ENCODE results near the gene RBKS. TPM values are rescaled to one million over a fixed set of nuclear protein-coding genes. Genes with fewer than 3 reads are reported as not detected.
A peak's percentile ranks its signal among the peaks of the same experiment; 100 is the strongest.

RBKS gene
- polyA plus RNA-seq (ENCODE audit: insufficient read length in 12 of 12) = 1 to 10 TPM in 5 of 12 donors, under 1 TPM in 5, not detected in 2; 0.63 to 1.7 (median 1.1) TPM
- long read RNA-seq, donor 1, transcript RBKS-201 (8 exons, 1,973 nt) = major isoform, 5 of 16 reads
- long read RNA-seq, donor 1, partial matches to known transcripts = 11 of 16 reads
- long read RNA-seq, donor 1, other reads (novel, unspliced or antisense) = 0 of 16 reads
- long read RNA-seq, donor 2, partial matches to known transcripts = 0 of 1 reads
- long read RNA-seq, donor 2, other reads (novel, unspliced or antisense) = 0 of 1 reads
- long read RNA-seq, donor 3 = 0 reads
- long read RNA-seq, donor 4 = 0 reads
- long read RNA-seq, donor 5 = 0 reads
- long read RNA-seq, donor 6 = 0 reads
- long read RNA-seq, donor 7 = 0 reads
- long read RNA-seq, donor 8 = 0 reads
- long read RNA-seq, donor 9 = 0 reads
- long read RNA-seq, donor 10, partial matches to known transcripts = 0 of 1 reads
- long read RNA-seq, donor 10, other reads (novel, unspliced or antisense) = 0 of 1 reads
- long read RNA-seq, donor 11 = 0 reads

DNA sequence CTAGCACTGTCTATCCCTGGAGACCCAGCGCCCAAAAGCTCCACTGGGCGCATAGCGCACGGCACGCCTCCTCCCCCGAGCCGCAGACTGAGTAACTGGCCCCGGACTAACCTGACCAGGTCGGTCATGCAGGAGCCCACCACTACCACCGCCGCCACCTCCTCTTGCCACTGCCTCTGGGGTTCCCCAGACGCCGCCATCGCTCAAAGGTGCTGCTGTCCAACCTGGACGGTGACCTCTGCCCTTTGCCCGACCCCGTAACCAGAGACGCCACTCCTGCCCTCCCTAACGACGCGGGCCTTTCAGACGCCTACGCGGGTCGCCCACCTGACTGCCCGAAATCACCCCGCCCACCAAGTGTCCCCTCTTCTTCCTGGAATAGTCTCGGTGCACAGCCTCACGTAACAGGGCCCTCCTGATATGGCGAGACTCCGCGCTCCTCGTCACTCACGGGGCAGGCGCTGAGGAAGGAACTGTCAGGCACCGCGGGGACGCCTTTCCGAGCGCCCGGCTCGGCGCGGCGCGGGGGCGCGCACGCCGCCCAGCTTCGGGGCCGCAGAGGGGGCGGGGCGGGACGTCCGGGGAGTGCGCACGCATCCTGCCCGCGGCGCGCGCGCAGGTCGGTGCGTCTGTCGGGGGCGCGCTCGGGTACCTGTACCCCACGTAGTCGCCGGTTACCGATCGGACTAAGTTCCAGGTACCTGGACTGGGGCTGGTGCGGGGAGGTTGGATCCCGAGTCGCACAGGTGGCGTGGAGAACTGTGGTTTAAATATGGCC, at the start of gene RBKS, which contains the start of gene BABAM2:
TSS of gene RBKS (minus strand) at position 242 of the 778 bp plus-strand sequence. CDS start at position 200, 42 bp downstream.
TSS of gene BABAM2 (plus strand) at position 584 of the 778 bp plus-strand sequence. CDS start 3,828 bp downstream, outside the sequence.
- DNase-seq = peak; percentile 89

GRCh38 chr2:27935026-27935425, 44.8 kb upstream of the RBKS start:
- DNase-seq = no peak

GRCh38 chr2:27932396-27932795, 42.2 kb upstream of the RBKS start:
- no peak for DNase-seq

DNA sequence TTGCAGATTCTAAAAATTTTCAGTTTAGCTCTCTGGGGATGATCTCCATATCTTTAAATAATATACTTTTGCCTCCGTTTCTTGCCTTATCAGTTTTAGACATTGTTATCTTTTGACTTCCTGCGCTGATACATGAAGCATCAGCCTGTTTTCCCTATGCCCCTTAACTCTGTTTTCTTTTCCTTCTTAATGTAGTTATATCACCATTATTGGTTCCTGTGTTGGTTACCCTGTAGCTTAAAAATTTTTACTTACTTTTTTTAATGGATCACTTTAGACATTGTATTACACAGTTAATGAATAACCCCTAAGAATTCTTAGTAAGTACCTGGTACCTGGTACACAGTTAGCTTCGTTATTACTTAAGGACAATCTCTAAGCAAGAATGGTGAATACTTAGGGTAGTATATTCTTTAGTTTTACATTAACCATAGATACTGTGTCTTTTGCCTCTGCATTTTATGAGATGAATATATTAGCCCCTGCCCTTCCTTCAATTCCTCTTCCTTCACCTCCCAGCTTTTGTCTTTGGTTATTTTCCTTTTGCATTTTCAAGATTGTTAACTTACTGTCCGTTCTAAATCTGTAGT, 41.3 kb upstream of the RBKS start:
- DNase-seq = no peak

- DNase-seq = no peak
These were observed 39.8 kb upstream of the RBKS start for GRCh38 chr2:27929916-27930486.

- DNase-seq = no peak
These were observed 35.7 kb upstream of the RBKS start for GRCh38 chr2:27925766-27926472.

GRCh38 chr2:27922842-27923241, 32.7 kb upstream of the RBKS start:
- no peak for DNase-seq

GRCh38 chr2:27921880-27922547, 31.8 kb upstream of the RBKS start:
- no peak for DNase-seq

GRCh38 chr2:27921424-27921823, 31.2 kb upstream of the RBKS start:
- DNase-seq = no peak

DNA sequence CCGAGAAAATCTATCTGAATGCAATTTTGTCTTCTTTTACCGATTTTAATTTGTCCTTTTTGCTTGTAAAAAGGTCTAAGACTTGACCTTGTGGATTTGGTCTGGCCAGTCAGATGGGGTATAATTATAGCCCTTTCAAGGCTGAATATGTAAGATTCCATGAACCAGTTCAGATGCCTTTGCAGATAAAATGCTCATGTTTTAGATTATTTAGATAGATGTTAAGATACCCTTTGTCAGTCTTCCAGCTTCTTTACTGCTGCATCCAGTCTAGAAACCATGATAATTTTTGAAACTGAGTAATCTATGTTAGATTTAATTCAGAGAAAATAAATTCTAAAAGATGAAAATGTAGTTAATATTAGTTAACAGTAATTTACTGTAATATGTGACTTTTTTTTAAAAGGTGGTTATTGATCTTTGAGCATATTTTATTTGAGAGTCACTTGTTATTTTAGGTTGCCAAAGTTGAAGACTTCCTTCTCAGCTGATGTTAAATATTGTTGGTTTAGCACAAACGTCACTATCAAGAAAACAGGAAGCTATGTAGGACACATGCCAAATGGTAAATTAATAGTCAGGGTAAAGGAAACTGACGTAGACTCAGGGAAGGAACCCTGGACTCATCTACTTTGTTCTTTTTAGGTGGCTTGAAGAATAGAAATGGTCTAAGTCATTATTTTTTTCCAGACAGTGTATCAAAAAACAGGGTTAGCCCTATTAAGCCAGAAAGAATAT, 30.1 kb upstream of the RBKS start:
- DNase-seq = peak; percentile 20

DNA sequence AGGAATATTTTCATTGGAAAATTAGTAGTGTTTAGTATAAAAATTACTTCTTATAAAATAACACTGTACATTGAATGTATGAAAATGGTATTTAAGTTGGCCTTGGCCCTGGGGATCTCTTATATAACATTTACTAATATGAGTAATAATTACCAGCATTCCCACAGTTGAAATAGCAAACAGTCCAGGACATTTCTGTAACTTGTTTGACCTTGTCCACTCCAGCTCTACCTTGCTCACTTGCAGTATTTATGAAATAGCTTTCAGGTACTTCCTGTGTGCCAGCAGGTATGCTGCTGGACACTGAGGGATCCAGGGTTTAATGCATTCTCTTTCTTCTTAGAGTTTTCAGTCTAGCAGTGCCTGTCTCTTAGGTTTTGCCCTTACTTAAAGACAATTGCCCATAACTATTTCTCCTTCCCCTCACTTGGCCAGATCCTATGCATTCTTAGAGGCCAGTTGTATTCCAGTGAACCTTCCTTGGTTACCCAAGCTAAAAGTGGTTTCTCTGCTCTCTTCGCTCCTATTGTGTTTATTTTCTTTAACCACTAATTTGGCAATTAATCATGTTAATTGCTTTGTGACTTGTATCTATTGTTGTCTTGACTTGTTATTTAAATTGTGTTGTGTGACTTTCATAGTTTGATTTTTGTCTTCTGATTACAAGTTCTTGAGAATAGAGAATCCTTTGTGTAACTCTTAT, 26.3 kb upstream of the RBKS start:
- no peak for DNase-seq

GRCh38 chr2:27915874-27916273, 25.7 kb upstream of the RBKS start:
- DNase-seq = no peak

DNA sequence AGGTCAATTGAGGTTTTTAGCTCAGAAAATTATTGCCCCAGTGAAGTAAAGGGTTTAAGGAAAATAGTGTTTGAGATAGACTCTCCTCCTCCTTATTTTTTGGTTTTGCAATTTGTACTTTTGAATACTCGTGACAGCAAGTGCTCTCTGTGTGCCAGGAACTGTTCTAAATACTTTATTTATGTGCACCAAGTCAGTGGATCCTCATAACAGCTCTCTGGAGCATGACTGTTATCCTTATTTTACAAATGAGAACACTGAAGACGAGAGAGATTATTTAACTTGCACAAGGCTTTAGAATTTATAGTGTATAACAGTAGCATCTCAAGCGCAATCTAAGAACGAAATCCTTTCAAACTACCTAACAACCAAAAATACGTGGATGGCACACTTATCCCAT, 25.0 kb upstream of the RBKS start:
- no peak for DNase-seq

- DNase-seq = no peak
These were observed 24.6 kb upstream of the RBKS start for GRCh38 chr2:27914805-27915175.

DNA sequence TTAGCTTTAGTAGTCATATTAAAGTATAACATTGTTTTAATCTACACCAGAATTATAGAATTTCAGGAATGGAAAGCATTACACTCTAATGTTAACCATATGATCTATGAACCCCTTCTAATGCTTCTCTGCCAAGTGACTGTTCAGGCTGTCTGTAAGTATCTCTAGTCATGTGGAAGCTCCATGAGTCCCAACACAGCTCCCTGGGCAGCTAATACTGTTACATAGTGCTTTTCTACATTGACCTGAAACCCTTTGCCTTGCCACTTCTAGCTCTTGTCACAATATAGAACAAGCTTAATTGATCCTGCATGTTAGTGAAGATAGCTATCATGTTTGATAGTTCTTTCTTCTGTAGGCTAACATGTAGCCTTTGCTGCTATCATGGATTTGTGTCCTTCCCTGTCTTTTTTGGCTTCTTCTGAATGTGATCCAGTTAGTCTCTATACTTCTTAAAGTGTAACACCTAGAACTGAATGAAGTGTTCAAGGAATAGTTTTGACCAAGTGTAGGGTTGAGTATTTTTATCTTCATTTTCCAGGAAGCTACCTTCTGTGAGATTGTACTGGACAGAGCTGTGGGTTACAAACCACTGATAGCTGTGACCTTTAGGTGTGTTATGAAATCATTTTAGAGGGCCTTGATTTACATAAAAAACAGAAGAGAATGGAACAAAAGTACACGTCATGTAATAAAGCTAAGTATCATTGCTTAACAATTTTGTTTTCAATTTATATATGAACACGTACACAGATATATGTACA, 24.0 kb upstream of the RBKS start:
- no peak for DNase-seq

DNA sequence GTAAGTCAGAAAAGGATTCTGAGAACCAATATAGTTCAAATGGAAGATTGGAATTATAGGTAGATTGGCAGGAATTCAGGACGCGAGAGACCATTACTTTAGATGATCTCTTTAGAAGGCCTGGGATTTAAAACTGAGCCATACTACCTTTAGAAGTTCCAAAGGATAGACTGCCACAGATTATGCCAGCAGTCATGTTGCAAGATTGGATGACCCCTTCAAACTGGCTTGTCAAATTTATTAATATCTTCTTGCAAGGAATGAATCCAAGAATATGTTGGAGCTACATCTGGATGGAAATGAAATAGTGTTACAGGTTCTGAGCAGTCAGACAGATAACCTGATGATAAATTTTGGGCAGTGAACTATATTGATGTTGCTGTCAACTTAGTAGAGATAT, 22.3 kb upstream of the RBKS start:
- DNase-seq = no peak

GRCh38 chr2:27911458-27912210, 21.4 kb upstream of the RBKS start:
- DNase-seq = no peak

DNA sequence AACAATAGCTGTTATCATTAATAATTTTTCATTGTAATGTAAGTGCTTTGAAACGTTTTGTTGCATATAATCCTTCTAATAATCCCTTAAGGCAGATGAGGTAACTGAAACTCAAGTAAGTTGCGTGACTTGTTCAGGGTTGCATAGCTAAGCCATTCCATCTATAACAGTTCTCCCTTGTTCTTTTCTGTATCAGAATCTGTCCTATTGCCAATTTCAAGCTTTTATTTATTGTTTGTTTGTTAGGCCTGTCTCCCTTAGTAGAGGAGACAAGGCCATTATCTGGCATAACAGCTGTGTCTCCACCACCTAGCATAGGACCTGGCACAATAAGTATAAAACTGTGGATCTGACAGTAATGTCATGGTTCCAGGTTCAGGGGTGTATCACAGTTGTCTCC, 19.7 kb upstream of the RBKS start:
- no peak for DNase-seq
